GM23338 (cell line): ENCODE results near the gene POLR2A. TPM values are rescaled to one million over a fixed set of nuclear protein-coding genes. Genes with fewer than 3 reads are reported as not detected.
"Not testable (repeated sequence)": the region's sequence is repeated elsewhere in the genome, so short reads cannot be mapped to it uniquely, and the experiment has no call there.

Experiments used
- ATAC-seq: fragments of 200-7000 bp; cut with Tn5 transposase; 3 replicates; pipeline ENCODE4 v1.9.1; 2020
- DNase-seq: peaks from one replicate; pipeline ENCODE4 v3.0.0-alpha.2; 2015; ENCODE audit warnings: low spot score
- H2AFZ ChIP-seq: fragments of 200-600 bp; sonication (generic); 2 replicates; pipeline ENCODE4 v1.8.0; 2016; ENCODE audit warnings: antibody characterized with exemption, mild to moderate bottlenecking, moderate library complexity
- H3F3A ChIP-seq: fragments of 200-600 bp; sonication (generic); replicated peaks from 2 replicates; pipeline ENCODE4 v1.8.0; 2017; ENCODE audit warnings: antibody characterized with exemption, mixed run types, low read depth
- H3K27ac ChIP-seq: fragments of 200-600 bp; sonication (generic); 2 replicates; pipeline ENCODE4 v1.6.1; 2016; ENCODE audit warnings: low read depth
- H3K27me3 ChIP-seq: fragments of 200-600 bp; sonication (generic); 2 replicates; pipeline ENCODE4 v1.8.0; 2016; ENCODE audit warnings: mild to moderate bottlenecking, mixed run types, moderate library complexity; ENCODE audit not compliant: insufficient read depth
- H3K36me3 ChIP-seq: fragments of 200-600 bp; sonication (generic); 2 replicates; pipeline ENCODE4 v1.8.0; 2016; ENCODE audit warnings: mild to moderate bottlenecking; ENCODE audit not compliant: insufficient read depth
- H3K4me1 ChIP-seq: fragments of 200-600 bp; sonication (generic); 2 replicates; pipeline ENCODE4 v1.8.0; 2016; ENCODE audit warnings: mild to moderate bottlenecking, moderate library complexity; ENCODE audit not compliant: insufficient read depth
- H3K4me2 ChIP-seq: fragments of 200-600 bp; sonication (generic); 2 replicates; pipeline ENCODE4 v1.7.1; 2017; ENCODE audit warnings: mixed run types
- H3K4me3 ChIP-seq: fragments of 200-600 bp; sonication (generic); 2 replicates; pipeline ENCODE4 v1.6.1; 2016; ENCODE audit warnings: mixed run types
- H3K79me2 ChIP-seq: fragments of 200-600 bp; sonication (generic); replicated peaks from 2 replicates; pipeline ENCODE4 v1.8.0; 2017; ENCODE audit warnings: mild to moderate bottlenecking; ENCODE audit not compliant: insufficient read depth
- H3K9me2 ChIP-seq: fragments of 200-600 bp; sonication (generic); 2 replicates; pipeline ENCODE4 v1.8.0; 2017; ENCODE audit not compliant: insufficient read depth
- H4K20me1 ChIP-seq: fragments of 200-600 bp; sonication (generic); replicated peaks from 2 replicates; pipeline ENCODE4 v1.8.0; 2017; ENCODE audit warnings: mild to moderate bottlenecking; ENCODE audit not compliant: insufficient read depth
- H3K27ac Mint-ChIP-seq: 2 replicates; pipeline ENCODE4 v1.8.0; 2020; ENCODE audit warnings: inconsistent platforms, mild to moderate bottlenecking, moderate library complexity, mixed read lengths
- H3K27me3 Mint-ChIP-seq: 3 replicates; pipeline ENCODE4 v1.8.0; 2022; ENCODE audit warnings: low read depth, mild to moderate bottlenecking, moderate library complexity, mixed read lengths, inconsistent platforms; ENCODE audit not compliant: insufficient read depth, poor library complexity
- H3K36me3 Mint-ChIP-seq: 3 replicates; pipeline ENCODE4 v1.8.0; 2021; ENCODE audit warnings: low read depth, mild to moderate bottlenecking, inconsistent platforms, moderate library complexity, mixed read lengths
- H3K4me1 Mint-ChIP-seq: 3 replicates; pipeline ENCODE4 v1.8.0; 2020; ENCODE audit warnings: mild to moderate bottlenecking, inconsistent platforms, mixed read lengths
- H3K4me3 Mint-ChIP-seq: 3 replicates; pipeline ENCODE4 v1.8.0; 2021; ENCODE audit warnings: moderate library complexity, mild to moderate bottlenecking, inconsistent platforms, mixed read lengths
- H3K9me3 Mint-ChIP-seq: 3 replicates; pipeline ENCODE4 v1.8.0; 2020; ENCODE audit warnings: moderate library complexity, mild to moderate bottlenecking, inconsistent platforms, mixed read lengths
- ZNF462 ChIP-seq: fragments of 250-450 bp; sonication (Bioruptor Pico); IDR thresholded peaks from 2 replicates; pipeline ENCODE4 v1.5.0; 2020; ENCODE audit warnings: mild to moderate bottlenecking, moderate library complexity
- polyA plus RNA-seq: library from polyadenylated mRNA; unstranded; fragments of >200 nt; fragmentation: Nextera tagmentation; extraction: Ambion mirVana; gene quantifications from 2 replicates; pipeline ENCODE4 v1.2.1, GENCODE V29; 2016
- total RNA-seq: library from RNA; depleted of rRNA; stranded (reverse); fragments of >200 nt; shearing (Covaris generic); gene quantifications from 2 replicates; pipeline ENCODE4 v1.2.3, GENCODE V29; 2014

Gene POLR2A
- total and polyA plus RNA-seq, 2 experiments from 2014 or later, result 56.8 to 151 TPM

GRCh38 chr17:7480089-7480384 lies 4.1 kb upstream of the POLR2A start (continued):
- TF ChIP-seq ZNF462 (CRISPR knock-in tag), result no peak

- Mint-ChIP-seq H3K4me1 (peaks cover 60% of the 10 kb centered on the region), H3K36me3 (peaks cover 13% of the 10 kb centered on the region), H3K27me3 (peaks cover 33% of the 10 kb centered on the region), H3K4me3 (peak within 1 kb of the TSS; percentile 96)
- not testable (repeated sequence) for H3K27ac Mint-ChIP-seq, ATAC-seq, DNase-seq, H3K36me3 ChIP-seq, H3K9me3 Mint-ChIP-seq, H3K9me2 ChIP-seq, H3K27me3 ChIP-seq, H4K20me1 ChIP-seq
- H3K79me2 ChIP-seq, result peaks cover 52% of the 10 kb centered on the region
- H3K4me3 ChIP-seq, result peak within 1 kb of the TSS; percentile 84
- H3K4me1 ChIP-seq, result peaks cover 28% of the 10 kb centered on the region
- H3F3A ChIP-seq, result peaks cover 10% of the 10 kb centered on the region; the same call in 1 of the 2 replicates
- peak within 1 kb of the TSS; percentile 96 for H3K4me2 ChIP-seq
- peak within 1 kb of the TSS; percentile 81 for H3K27ac ChIP-seq
- peak within 1 kb of the TSS; percentile 94 for H2AFZ ChIP-seq
These were observed 2.9 kb upstream of the POLR2A start, which contains the start of gene SLC35G6 for GRCh38 chr17:7481275-7481674. Gene SLC35G6, plus strand, starts transcription at chr17:7481446. Its CDS starts 71 bp downstream, at chr17:7481517.

- H3K36me3 ChIP-seq, H3K27ac ChIP-seq, DNase-seq, H3K27ac Mint-ChIP-seq, H3K9me3 Mint-ChIP-seq, H3K4me2 ChIP-seq, H3K9me2 ChIP-seq, H3K27me3 ChIP-seq, H2AFZ ChIP-seq, ATAC-seq, H3K4me3 ChIP-seq: not testable (repeated sequence)
- peaks cover 56% of the 10 kb centered on the region for H3K4me1 Mint-ChIP-seq
- Histone ChIP-seq H3K79me2 (peaks cover 52% of the 10 kb centered on the region), H3F3A (peaks cover 14% of the 10 kb centered on the region; the same call in 1 of the 2 replicates), H3K4me1 (peaks cover 31% of the 10 kb centered on the region), H4K20me1 (peaks cover 15% of the 10 kb centered on the region)
- peaks cover 17% of the 10 kb centered on the region for H3K36me3 Mint-ChIP-seq
- H3K27me3 Mint-ChIP-seq, result peaks cover 33% of the 10 kb centered on the region
- peak overlapping the region; percentile 30; the same call in 1 of the 3 replicates for H3K4me3 Mint-ChIP-seq
These were observed 2.1 kb upstream of the POLR2A start for GRCh38 chr17:7481842-7482741.

GRCh38 chr17:7482742-7483088 lies 1.5 kb upstream of the POLR2A start:
- Histone ChIP-seq H3K4me1 (peaks cover 31% of the 10 kb centered on the region), H3F3A (peaks cover 20% of the 10 kb centered on the region; the same call in 1 of the 2 replicates), H3K4me2 (peak overlapping the region; percentile 78), H3K79me2 (peaks cover 52% of the 10 kb centered on the region), H4K20me1 (peaks cover 17% of the 10 kb centered on the region), H3K4me3 (peak overlapping the region; percentile 86; the same call in 1 of the 2 replicates)
- ATAC-seq, H3K9me3 Mint-ChIP-seq, DNase-seq, H2AFZ ChIP-seq, H3K27me3 ChIP-seq, H3K27ac ChIP-seq, H3K9me2 ChIP-seq, H3K36me3 ChIP-seq: not testable (repeated sequence)
- Mint-ChIP-seq H3K27me3 (peaks cover 35% of the 10 kb centered on the region), H3K36me3 (peaks cover 23% of the 10 kb centered on the region), H3K4me1 (peaks cover 58% of the 10 kb centered on the region), H3K27ac (peak overlapping the region; percentile 99), H3K4me3 (peak overlapping the region; percentile 93)
